Prostate gland (tissue), 2 donors: ENCODE measurements around the gene ADAMTSL5. TPM values are rescaled to one million over a fixed set of nuclear protein-coding genes. Genes with fewer than 3 reads are reported as not detected.
A peak's percentile ranks its signal among the peaks of the same experiment; 100 is the strongest.

Experiments used
- DNase-seq: peaks from one replicate; pipeline ENCODE4 v3.0.0-alpha.2; 2019; ENCODE audit warnings: low spot score
- H3K27ac ChIP-seq, 2 donors: fragments of 200-600 bp; sonication (generic); 2 replicates each; pipeline ENCODE4 v1.5.1; 2017 to 2019
- H3K27me3 ChIP-seq: fragments of 200-600 bp; sonication (generic); replicated peaks from 2 replicates; pipeline ENCODE4 v1.5.1; 2019; ENCODE audit not compliant: insufficient read depth
- H3K36me3 ChIP-seq, 2 donors: fragments of 200-600 bp; sonication (generic); 1 replicate in 1 of 2; 2 replicates in 1 of 2; pipeline versions ENCODE4 v1.5.1 to v1.8.1; 2017 to 2019
- H3K4me1 ChIP-seq: fragments of 200-600 bp; sonication (generic); replicated peaks from 2 replicates; pipeline ENCODE4 v1.5.1; 2019
- H3K4me3 ChIP-seq, 2 donors: fragments of 200-600 bp; sonication (generic); 2 replicates each; pipeline ENCODE4 v1.5.1; 2017 to 2019
- H3K9me3 ChIP-seq: fragments of 200-600 bp; sonication (generic); 2 replicates; pipeline ENCODE4 v1.5.1; 2017
- CTCF ChIP-seq, 4 experiments: fragments of 200-600 bp in 2 of 4; fragments of 450-650 bp in 2 of 4; sonication (generic) in 2 of 4; IDR thresholded peaks; 1 replicate in 3 of 4; 2 replicates in 1 of 4; pipeline ENCODE4 v1.5.1; 2016 to 2019; ENCODE audit warnings: antibody characterized with exemption in 4 of 4, mild to moderate bottlenecking in 2 of 4, moderate library complexity in 2 of 4
- POLR2A ChIP-seq: fragments of 450-650 bp; IDR thresholded peaks from one replicate; pipeline ENCODE4 v1.6.1; 2016; ENCODE audit warnings: antibody characterized with exemption, mild to moderate bottlenecking
- POLR2AphosphoS5 ChIP-seq: sonication (generic); formaldehyde crosslinking; IDR thresholded peaks from one replicate; pipeline ENCODE4 v1.6.1; 2017; ENCODE audit warnings: antibody characterized with exemption
- whole genome bisulfite sequencing: methylation state at CpG from one replicate; pipeline ENCODE4 v1.1.5; 2018; 5-methylcytosine and 5-hydroxymethylcytosine counted together
- intact Hi-C: fragments of 100-400 bp; cut with DNase I; formaldehyde crosslinking; loops from one replicate; pipeline ENCODE4 v1.14.2; 2022
- total RNA-seq, 2 donors: library from RNA; depleted of rRNA; stranded (reverse); fragments of >200 nt; gene quantifications; one replicate each; pipeline ENCODE4 v1.1.0, GENCODE V29; 2016

Gene ADAMTSL5
- total RNA-seq, 2 donors from 2014 or later = 0.82 to 14.5 TPM

GRCh38 chr19:1523412-1524286 lies 10.8 kb upstream of the ADAMTSL5 start, which contains the start of gene PLK5:
Gene PLK5, plus strand, starts transcription at chr19:1524077. Its CDS starts 2,920 bp downstream, at chr19:1526997.
- H3K4me3 ChIP-seq = peak within 1 kb of the TSS; percentile 16 to 27
- peaks cover 8% of the 10 kb centered on the region for H3K27me3 ChIP-seq
- no peaks in the 10 kb centered on the region for H3K36me3 ChIP-seq
- WGBS = 32% methylated on average over 13 of the region's 92 CpGs
- H3K9me3 ChIP-seq = no peaks in the 10 kb centered on the region
- intact Hi-C loops = no loop called here
- no peak within 1 kb of the TSS for H3K27ac ChIP-seq
- no peak for DNase-seq
- no peaks in the 10 kb centered on the region for H3K4me1 ChIP-seq
- TF ChIP-seq POLR2A (no peak), CTCF (IDR thresholded peaks at IDR 0.05) (peak in 1 of 4 experiments; percentile 13), POLR2AphosphoS5 (no peak)

GRCh38 chr19:1522838-1523237 lies 10.0 kb upstream of the ADAMTSL5 start:
- intact Hi-C loops = no loop called here
- no peaks in the 10 kb centered on the region for H3K4me1 ChIP-seq

GRCh38 chr19:1522061-1522460 lies 9.2 kb upstream of the ADAMTSL5 start:
- DNase-seq = no peak
- intact Hi-C loops = no loop called here
- 66% methylated on average over 10 of the region's 10 CpGs for WGBS

More at GRCh38 chr19:1522838-1523237, 10.0 kb upstream of the ADAMTSL5 start:
- no peaks in the 10 kb centered on the region for H3K36me3 ChIP-seq
- TF ChIP-seq POLR2AphosphoS5 (no peak), CTCF (IDR thresholded peaks at IDR 0.05) (no peak), POLR2A (no peak)
- no peak for DNase-seq
- H3K4me3 ChIP-seq = no peak overlapping the region
- WGBS = 76% methylated on average over 18 of the region's 18 CpGs
- H3K27ac ChIP-seq = no peak overlapping the region
- peaks cover 3% of the 10 kb centered on the region for H3K27me3 ChIP-seq
- no peaks in the 10 kb centered on the region for H3K9me3 ChIP-seq

GRCh38 chr19:1521636-1522035 lies 8.8 kb upstream of the ADAMTSL5 start:
- intact Hi-C loops = no loop called here
- Histone ChIP-seq H3K36me3 (no peaks in the 10 kb centered on the region), H3K4me1 (no peaks in the 10 kb centered on the region), H3K27ac (no peak overlapping the region), H3K9me3 (no peaks in the 10 kb centered on the region), H3K4me3 (no peak overlapping the region), H3K27me3 (peaks cover 3% of the 10 kb centered on the region)
- no peak for TF ChIP-seq CTCF (IDR thresholded peaks at IDR 0.05)
- no peak for TF ChIP-seq POLR2A
- TF ChIP-seq POLR2AphosphoS5 = no peak
- no peak for DNase-seq
- WGBS = 52% methylated on average over 14 of the region's 14 CpGs

More at GRCh38 chr19:1522061-1522460, 9.2 kb upstream of the ADAMTSL5 start:
- Histone ChIP-seq H3K9me3 (no peaks in the 10 kb centered on the region), H3K4me3 (no peak overlapping the region), H3K27me3 (peaks cover 3% of the 10 kb centered on the region), H3K4me1 (no peaks in the 10 kb centered on the region), H3K27ac (no peak overlapping the region), H3K36me3 (no peaks in the 10 kb centered on the region)
- TF ChIP-seq CTCF (IDR thresholded peaks at IDR 0.05) = no peak
